Measurements from ENCODE around the gene GP2.

DNA sequence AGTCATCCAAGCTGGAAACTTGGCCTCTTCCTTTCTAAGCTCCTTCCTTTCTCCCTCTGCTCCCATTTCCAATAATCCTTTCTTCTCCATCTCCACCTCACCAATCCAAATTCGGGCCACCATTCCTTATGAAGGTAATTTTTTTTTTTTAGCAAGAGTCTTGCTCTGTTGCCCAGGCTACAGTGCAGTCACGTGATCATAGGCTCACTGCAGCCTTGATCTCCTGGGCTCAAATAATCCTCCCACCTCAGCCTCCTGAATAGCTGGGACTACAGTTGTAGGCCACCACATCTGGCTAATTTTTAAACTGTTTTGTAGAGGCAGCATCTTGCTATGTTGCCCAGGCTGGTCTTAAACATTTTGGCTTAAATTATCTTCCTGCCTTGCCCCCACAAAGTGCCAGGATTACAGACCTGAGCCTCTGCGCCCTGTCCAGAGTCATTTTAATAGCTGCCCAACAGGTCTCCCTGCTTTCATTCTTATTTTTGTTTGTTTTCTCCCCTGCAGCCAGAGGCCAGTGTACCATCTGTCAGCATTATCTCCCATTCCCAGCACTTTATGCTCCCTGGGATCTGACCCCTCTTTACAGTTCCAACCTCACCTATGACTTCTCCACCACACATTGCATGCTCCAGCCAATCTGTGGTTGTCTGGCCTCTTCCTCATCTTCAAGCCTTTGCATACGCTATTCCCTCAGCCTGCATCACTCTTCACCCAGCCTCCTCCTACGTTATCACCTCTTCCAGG is 2.3 kb upstream of the GP2 start:
- TF ChIP-seq, protein P1, sequence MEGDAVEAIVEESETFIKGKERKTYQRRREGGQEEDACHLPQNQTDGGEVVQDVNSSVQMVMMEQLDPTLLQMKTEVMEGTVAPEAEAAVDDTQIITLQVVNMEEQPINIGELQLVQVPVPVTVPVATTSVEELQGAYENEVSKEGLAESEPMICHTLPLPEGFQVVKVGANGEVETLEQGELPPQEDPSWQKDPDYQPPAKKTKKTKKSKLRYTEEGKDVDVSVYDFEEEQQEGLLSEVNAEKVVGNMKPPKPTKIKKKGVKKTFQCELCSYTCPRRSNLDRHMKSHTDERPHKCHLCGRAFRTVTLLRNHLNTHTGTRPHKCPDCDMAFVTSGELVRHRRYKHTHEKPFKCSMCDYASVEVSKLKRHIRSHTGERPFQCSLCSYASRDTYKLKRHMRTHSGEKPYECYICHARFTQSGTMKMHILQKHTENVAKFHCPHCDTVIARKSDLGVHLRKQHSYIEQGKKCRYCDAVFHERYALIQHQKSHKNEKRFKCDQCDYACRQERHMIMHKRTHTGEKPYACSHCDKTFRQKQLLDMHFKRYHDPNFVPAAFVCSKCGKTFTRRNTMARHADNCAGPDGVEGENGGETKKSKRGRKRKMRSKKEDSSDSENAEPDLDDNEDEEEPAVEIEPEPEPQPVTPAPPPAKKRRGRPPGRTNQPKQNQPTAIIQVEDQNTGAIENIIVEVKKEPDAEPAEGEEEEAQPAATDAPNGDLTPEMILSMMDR (IDR thresholded peaks at IDR 0.05; ENCODE audit: borderline replicate concordance, extremely low read depth, low read length, poor library complexity, severe bottlenecking) = no peak
- no peak for TF ChIP-seq EZH2 (IDR thresholded peaks at IDR 0.05; ENCODE audit: borderline replicate concordance, low read depth, low read length, severe bottlenecking)

Data from DND-41 (cell line).